Fibroblast of peridontal ligament (primary cell): ENCODE results near the gene THAP10.
A peak's percentile ranks its signal among the peaks of the same experiment; 100 is the strongest.
"Not testable (repeated sequence)": the region's sequence is repeated elsewhere in the genome, so short reads cannot be mapped to it uniquely, and the experiment has no call there.

Experiments
- DNase-seq: peaks from one replicate; pipeline ENCODE4 v3.0.0-alpha.2; 2010; ENCODE audit errors: extremely low read depth

Gene THAP10

DNA sequence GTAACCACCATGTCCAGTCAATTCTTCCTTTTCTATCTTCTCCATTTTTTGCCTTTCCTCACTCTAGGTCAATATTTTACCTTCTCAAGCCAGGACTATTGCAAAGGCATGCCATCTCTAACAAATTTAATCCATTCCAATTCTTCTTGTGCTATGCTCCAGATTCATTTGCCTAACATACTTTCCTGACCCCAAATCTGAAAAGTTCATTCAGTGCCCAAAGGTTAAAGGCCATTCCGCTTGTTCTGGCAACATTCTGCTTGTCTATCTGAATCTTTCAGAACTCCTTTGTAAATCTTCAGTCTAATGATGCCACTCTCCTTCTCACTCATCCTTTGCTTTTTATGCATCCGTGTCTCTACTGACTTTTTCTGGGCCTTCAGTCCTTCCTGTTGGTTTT is 15.6 kb downstream of the THAP10 start:
- no peak for DNase-seq

DNA sequence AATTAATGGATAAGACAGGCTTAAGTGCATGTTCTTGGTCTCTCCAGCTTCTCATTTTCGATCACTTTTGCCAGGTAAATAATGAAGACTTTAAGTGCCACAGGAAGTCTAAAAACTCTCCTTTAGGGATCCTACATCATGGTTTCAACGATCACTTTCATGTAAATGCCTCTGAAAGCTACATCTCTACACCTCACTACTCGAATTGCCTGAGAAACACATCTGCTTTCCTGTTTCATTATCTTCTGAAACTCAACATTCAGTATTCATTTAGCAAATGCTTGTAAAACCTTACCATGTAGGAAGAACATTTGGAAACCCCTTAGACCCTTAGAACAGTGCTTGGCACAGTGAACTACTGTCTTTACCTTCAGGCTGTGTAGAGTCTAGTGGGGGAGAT is 16.2 kb downstream of the THAP10 start:
- no peak for DNase-seq

DNA sequence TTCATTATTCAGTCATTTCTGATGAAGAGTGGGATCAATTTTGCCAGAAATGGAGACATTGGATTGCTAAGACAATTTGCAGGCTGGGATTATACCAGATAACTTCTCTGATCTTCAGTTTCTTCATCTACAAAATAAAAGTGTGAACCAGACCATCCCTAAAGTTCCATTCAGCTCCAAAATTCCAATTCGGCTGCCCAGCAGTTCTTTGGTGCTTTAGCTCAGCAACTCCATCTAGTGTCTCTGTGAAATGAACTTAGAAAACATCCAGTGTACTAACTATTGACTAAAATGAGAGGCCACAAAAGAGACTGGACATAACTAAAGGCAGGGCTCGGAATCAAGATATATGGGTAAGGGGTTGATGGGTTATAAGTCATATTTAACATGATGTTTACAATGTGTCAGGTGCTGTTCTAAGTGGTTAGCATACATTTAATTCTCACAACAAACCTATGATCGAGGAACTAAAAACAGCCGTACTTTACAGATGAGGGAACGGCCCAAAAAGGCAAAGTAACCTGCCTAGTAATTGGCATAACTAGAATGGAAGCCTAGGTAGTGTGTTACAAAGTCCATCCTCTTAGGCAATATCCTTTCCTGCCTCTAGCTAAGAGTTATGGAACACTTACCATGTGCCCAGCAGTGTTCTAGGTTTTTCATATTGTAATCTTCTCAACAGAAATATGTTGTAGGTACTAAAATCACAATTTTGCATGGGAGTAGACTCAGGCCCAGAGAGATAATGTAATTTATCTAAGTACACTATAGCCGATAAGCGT is 17.0 kb downstream of the THAP10 start:
- peak; percentile 82 for DNase-seq

DNA sequence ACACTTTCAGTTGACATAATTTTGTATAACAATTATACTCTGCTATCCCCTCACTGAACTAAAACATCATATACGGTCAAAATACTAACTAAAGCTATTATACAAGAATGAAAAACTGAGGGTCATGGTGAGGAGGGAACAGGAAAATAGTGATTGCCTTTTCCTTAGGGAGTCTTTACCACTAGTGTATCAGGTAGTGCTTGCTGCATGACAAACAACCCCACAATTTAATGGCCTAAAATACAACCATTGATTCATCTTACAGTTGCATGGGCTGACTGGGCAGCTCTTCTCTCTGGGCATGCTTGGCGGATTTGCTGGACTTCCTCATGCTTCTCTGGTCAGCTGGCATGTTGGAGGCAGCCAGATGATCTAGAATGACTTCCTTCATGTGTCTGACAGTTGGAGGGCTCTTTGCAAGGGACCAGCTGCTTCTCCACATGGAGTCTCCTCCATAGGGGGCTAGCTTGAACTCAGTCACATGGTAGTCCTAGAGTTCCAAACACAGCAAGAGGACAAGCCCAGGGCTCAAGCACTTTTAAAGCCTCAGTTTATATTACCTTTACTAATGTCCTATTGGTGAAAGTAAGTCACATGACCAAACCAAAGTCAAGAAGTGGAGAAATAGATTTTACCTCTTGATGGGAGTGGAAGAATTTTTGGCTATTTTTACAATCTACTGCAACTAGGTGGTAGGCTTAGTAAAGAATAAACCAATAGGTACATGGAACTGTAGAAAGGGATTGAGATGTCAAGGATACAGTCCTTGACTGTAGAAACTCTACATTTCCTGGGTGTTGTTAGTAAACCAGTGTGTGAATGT is 18.8 kb downstream of the THAP10 start:
- DNase-seq, result no peak

DNA sequence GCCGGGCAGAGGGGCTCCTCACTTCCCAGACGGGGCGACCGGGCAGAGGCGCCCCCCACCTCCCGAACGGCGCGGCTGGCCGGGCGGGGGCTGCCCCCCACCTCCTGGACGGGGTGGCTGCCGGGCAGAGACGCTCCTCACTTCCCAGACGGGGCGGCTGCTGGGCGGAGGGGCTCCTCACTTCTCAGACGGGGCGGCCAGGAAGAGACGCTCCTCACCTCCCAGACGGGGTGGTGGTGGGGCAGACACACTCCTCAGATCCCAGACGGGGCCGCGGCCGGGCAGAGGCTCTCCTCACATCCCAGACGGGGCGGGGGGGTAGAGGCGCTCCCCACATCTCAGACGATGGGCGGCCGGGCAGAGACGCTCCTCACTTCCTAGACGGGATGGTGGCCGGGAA is 20.7 kb downstream of the THAP10 start:
- not testable (repeated sequence) for DNase-seq

DNA sequence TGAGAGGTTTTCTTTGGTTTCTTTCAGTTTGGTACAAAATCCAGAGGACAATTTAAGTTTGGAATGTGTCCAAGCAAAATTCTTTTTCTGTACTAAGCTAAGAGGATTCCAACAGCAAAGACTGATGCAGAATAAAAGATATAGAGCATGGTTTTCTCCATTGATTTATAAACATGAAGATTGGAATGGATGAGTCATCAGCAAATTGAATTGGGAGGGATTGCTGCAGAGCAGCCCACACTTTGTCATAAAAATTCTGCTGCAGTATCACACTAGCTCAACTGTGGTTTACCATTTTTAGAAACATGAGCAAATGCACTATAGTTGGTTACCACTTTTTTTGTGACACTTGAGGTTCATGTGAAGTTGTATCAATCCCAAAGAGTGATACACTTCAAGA is 22.2 kb downstream of the THAP10 start:
- DNase-seq, result peak; percentile 97

DNA sequence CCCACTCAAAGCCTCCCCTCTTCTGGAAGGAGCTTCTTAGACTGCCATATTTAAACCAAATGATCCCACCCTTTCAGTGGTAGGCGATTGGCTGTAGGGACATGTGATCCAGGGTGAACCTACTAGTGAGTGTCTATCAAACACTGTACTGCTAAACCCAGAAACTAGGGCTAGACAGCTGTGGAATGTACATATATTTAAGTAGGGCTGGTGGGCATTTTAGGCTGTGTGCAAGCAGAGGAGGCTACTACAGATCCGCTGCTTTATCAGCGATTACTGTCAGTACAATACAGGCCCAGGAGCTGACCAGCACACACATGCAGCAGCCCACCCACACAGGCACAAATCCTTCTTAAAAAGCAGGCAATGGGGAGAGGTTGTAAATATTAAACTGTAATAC is 22.9 kb downstream of the THAP10 start:
- no peak for DNase-seq

DNA sequence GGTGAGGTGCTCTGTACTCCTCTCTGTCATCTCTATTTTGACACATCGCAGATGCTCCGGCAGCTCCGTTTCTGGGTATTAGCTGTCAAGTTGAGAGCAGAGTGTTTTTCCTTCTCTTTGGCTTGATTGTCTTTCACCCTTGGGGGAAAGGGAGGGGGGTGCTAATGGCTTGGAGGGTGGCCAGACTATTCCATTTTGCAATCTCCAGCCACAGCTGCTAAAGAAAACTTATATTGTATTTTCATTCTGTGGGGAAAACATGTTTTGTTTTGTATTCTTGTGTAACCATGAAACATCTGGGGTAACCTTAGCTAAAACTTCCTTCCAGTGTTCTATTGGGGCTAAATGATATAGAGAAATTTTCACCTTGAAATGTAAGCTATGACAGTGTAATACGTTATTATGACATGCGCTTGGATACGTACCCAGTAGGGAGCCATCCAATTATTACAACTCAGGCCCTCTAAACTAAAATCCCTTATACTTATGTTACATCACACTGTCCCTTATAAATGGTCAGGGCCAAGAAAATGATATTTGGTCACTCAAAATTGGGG is 24.2 kb downstream of the THAP10 start:
- DNase-seq, result peak; percentile 93

DNA sequence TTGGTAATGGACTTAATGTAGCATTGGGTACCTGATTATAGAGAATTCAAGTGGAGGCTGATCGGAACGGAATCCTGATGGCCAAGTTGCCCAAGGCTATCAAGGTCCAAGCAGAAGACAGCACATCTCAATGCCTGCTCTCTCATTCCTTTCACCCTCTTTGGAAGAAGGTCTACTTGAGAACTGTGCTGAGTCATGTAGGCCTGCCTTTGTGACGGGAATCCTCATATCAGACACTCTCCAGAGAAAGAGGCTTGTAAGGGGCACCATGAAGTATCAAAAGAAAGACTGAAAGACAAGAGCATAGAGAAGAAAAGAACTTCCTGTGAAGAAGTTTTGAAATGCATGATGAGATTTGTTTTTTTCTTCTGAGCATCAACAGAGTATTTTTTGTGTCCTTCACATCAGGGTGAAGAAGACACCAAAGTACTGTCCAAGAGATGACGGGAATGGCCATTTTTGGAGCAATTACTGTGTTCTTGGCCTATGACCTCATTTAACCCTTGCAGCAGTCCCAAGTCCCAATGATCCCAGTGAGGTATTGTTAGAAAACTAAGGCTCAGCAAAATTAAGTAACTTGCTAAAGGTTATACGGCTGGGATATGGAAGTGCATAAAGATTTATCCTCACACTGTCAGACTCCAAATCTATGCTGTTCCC is 25.1 kb downstream of the THAP10 start:
- DNase-seq, result peak; percentile 29

DNA sequence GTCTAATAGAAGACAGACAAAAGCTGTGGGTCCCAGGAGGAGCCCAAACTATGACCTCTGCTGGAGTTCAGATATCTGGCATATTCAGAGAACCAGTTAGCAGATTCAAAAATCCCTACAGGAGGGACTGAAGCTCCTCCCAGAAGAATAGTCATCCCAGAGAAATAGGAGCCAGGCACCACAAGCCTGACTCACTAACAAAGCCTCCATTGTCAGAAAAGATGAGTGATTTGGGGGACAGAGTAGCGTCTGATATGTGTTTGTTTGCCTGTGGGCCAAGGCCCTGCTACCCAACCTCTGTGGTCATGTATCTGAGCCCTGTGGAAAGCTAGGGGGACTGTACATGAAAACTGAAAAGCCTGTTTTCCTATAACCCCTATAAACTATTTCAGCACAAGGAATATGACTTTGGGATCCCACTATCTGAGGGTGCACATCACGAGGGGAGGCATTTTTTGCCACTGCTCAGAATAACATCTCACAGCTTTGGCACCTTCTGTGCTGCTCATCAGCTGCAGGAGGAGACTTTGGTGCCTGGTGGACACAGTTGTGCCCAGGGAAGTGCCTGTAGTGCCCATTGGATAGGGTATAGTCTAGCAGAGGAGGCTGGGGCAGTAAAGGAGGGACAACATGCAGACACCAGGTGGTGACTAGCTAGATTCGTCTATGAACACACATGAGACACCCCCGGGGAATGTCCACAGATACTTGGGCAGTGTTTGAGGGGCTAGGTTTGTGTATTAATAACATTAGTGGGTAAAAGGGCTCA is 28.6 kb downstream of the THAP10 start:
- DNase-seq, result peak; percentile 86

DNA sequence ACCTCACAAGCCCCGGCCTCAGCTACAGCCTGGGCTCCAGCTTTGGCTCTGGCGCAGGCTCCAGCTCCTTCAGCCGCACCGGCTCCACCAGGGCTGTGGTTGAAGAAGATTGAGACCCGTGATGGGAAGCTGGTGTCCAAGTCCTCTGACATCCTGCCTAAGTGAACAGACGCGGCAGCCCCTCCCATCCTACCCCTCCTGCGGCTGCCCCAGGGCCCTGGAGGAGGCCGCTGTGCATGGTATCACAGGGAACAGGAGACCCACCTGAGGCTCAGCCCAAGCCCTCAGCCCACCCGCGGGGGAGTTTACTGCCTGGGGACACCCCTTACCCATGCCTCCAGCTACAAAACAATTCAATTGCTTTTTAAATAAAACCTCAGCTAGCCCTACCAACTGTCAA is 32.2 kb downstream of the THAP10 start:
- no peak for DNase-seq

DNA sequence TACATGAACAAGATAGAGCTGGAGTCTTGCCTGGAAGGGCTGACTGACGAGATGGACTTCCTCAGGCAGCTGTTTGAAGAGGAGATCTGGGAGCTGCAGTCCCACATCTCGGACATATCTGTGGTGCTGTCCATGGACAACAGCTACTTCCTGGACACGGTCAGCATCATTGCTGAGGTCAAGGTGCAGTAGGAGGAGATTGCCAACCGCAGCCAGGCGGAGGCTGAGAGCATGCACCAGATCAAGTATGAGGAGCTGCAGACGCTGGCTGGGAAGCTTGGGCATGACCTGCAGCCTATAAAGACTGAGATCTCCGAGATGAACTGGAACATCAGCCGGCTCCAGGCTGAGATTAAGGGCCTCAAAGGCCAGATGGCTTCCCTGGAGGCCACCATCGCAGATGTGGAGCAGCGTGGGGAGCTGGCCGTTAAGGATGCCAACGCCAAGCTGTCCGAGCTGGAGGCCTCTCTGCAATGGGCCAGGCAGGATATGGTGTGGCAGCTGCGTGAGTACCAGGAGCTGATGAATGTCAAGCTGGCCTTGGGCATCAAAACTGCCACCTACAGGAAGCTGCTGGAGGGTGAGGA is 32.8 kb downstream of the THAP10 start:
- DNase-seq, result no peak

DNA sequence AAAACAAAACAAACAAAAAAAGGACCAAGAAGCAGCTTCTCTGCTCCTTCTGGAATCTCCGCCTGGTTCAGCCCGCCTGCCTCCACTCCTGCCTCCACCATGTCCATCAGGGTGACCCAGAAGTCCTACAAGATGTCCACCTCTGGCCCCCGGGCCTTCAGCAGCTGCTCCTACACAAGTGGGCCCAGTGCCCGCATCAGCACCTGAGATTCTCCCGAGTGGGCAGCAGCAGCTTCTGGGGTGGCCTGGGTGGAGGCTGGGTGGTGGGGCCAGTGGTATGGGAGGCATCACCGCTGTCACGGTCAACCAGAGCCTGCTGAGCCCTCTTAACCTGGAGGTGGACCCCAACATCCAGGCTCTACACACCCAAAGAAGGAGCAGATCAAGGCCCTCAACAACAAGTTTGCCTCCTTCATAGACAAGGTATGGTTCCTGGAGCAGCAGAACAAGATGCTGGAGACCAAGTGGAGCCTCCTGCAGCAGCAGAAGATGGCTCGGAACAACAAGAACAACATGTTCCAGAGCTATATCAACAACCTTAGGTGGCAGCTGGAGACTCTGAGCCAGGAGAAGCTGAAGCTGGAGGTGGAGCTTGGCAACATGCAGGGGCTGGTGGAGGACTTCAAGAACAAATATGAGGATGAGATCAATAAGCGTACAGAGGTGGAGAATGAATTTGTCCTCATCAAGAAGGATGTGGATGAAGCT is 33.5 kb downstream of the THAP10 start:
- not testable (repeated sequence) for DNase-seq

DNA sequence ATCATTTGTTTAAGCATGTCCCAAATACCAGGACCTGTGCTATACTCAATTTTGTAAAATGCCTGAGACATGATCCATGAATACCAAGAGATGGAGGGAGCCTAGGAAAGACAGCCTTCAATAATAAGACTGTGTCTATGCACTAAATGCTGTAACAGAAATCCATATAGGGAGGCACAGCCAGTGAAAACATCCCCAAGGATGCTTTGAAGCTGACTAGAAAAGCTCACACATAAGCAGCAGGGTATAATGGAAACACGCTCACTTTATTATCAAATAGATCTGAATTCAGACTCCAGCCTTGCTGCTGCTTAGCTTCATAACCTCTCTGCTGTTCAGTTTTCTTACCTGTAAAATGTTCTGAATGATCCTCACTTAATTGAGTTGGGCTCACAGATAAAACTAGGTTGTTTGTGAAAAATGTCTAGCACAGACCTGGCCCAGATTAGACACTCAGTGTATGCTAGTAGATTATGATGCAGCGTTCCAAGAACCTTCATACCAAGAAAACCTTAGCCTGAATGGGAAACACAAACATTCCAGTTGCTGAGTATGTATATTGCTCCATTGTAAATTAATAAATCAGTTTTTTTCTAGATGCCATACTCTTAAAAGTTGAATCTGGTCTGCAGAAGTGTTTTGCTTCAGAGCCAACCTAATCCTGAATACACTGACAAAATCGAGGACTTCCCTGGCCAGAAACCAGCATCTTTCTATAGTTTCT is 34.5 kb downstream of the THAP10 start:
- peak; percentile 43 for DNase-seq

DNA sequence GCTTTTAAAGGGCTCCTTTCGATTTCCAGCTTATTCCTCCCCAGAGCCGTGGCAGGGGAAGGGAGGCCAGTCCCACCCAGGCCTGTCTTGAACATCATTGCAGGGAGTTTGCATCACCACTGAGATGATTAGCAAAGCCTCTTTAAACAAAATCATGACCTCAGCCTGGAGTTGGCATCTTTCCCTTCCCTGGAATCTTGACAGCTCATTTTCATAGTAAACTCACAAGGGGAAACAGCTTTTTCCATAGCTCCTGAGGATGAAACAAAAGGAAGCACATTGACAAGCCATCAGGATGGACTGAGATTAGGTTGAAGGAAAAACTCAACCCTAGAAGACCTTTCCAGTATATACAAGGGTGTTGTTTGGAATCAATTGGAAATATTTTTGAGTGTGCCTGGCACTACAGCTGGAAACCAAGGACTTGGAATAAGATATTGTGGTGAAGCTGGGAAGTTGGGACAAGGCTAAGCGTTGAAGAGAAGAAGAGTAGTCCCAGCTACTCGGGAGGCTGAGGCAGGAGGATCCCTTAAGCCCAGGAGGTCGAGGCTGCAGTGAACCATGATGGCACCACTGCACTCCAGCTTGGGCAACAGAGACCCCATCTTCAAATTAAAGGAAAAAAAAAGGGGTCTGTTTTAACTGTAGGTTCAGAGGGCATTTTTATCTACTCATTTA is 35.2 kb downstream of the THAP10 start:
- DNase-seq, result peak; percentile 100

DNA sequence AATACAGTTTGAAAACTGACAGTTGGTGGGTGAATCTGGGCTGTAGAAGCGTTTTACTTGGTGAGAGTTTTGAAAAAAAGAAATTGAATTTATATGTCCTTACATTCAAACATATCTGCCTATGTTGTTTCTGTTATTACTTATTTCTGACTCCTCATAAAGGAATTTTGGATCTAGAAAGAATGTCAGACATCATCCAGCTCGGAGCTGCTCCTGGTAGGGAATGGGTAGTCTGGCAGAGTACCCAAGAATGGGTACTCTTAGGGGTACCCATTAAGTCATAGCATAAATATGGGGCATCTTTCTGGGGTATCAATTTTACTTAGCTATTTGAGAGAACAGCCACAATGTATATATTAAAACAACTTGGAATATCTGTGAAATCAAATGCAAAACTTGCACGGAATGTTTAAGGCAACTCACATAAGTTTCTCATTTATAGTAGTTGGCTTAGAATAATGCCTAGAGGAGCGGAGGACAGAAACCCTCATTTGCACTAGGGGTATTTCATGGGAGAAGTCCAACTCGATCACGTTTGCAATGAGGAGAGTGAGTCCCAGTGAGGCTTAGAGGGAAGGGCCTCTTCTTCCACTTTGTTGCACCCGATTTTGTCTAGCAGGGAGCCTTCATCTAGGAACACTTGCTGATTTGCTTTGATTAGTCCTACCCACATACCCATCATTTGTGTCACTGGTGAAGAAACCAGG is 35.9 kb downstream of the THAP10 start:
- peak; percentile 71 for DNase-seq

DNA sequence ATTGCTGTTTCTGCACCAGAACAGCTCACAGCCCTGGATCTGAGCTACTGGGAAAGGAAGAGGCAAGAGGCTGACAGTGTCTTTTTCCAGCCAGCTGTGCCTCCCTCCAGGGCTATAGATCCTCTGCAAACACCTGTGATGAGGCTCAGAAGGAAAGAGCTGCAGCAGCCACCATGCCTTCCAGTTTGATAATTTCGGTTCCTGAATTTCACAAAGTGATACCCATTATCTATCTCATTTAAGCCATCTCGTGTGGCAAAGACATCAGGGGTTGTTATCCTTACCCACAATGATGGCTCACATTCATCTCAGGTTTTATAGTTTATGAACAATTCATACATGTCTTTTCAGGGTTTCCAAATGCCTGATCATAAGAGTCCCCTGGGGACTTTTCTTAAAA is 36.5 kb downstream of the THAP10 start:
- no peak for DNase-seq

DNA sequence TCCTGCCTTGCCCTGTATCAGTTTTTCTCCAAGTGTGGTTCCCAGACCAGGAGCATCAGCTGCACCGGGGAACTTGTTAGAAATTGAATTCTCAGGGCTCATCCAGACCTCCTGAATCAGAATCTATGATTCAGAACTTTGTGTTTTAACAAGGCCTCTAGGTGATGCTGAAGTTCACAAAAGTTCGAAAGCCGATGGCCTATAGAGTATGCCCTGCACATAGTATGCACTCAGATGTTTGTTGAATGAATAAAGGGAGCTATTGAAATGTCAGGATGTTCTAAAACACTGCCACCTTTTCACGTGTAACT is 37.6 kb downstream of the THAP10 start:
- peak; percentile 66 for DNase-seq
